ENCODE results near the gene SLC25A4. TPM values are rescaled to one million over a fixed set of nuclear protein-coding genes. Genes with fewer than 3 reads are reported as not detected.

SLC25A4 gene
- total and polyA plus RNA-seq, 10 of the 15 experiments (the other 5 are each of a cell fraction or from before 2014, with no cell fraction given), result 12.6 to 161 (median 38.2) TPM

GRCh38 chr4:185142912-185143600 is at the start of gene SLC25A4 (continued):
- TF ChIP-seq NBN (IDR thresholded peaks at IDR 0.05) (0 out of 2 replicates have a peak, but pooled peaks have one; percentile 40), LARP7 (IDR thresholded peaks at IDR 0.05) (peak; percentile 86), ZNF274 (IDR thresholded peaks at IDR 0.05; ENCODE audit: insufficient read depth, insufficient read length) (no peak), SRF (IDR thresholded peaks at IDR 0.05; ENCODE audit: low read depth in 2 of 2, low read length in 2 of 2) (no peak), RAD21 (IDR thresholded peaks at IDR 0.05; ENCODE audit: insufficient read depth, low read depth, low read length) (no peak), CHD1 (IDR thresholded peaks at IDR 0.05; ENCODE audit: low read depth, low read length) (no peak), ZNF687 (IDR thresholded peaks at IDR 0.05) (peak; percentile 90), CBFB (IDR thresholded peaks at IDR 0.05; ENCODE audit: low read depth) (peak; percentile 52; the same call in 1 of the 2 replicates), BACH1 (IDR thresholded peaks at IDR 0.05; ENCODE audit: borderline replicate concordance) (peak; percentile 92), STAT3 (IDR thresholded peaks at IDR 0.05; ENCODE audit: low read depth, low read length) (no peak), PML (IDR thresholded peaks at IDR 0.05; ENCODE audit: low read length) (peak; percentile 80), CHD2 (IDR thresholded peaks at IDR 0.05; ENCODE audit: borderline replicate concordance, low read depth, low read length) (peak; percentile 100), NFYB (IDR thresholded peaks at IDR 0.05; ENCODE audit: insufficient read depth, low read depth, low read length) (peak; percentile 76; the same call in 1 of the 2 replicates), MAX (IDR thresholded peaks at IDR 0.05; ENCODE audit: low read depth, low read length) (peak; percentile 70; the same call in 1 of the 2 replicates), BCL11A (IDR thresholded peaks at IDR 0.05; ENCODE audit: low read depth, low read length) (no peak), POLR2AphosphoS2 (IDR thresholded peaks at IDR 0.05; ENCODE audit: low read depth, low read length) (peak; percentile 96), BRCA1 (IDR thresholded peaks at IDR 0.05; ENCODE audit: low read depth, low read length) (peak; percentile 94), PAX5 (IDR thresholded peaks at IDR 0.05; ENCODE audit: borderline replicate concordance, low read depth, low read length) (peak; percentile 19; the same call in 1 of the 2 replicates), NR2C1 (IDR thresholded peaks at IDR 0.05) (peak; percentile 66), FOXM1 (IDR thresholded peaks at IDR 0.05; ENCODE audit: low read depth, low read length) (no peak), KLF5 (IDR thresholded peaks at IDR 0.05; ENCODE audit: partially characterized antibody) (peak; percentile 86), NRF1 (conservative IDR thresholded peaks at IDR 0.05; ENCODE audit: low read depth, low read length) (no peak)
- TF ChIP-seq, protein P1, sequence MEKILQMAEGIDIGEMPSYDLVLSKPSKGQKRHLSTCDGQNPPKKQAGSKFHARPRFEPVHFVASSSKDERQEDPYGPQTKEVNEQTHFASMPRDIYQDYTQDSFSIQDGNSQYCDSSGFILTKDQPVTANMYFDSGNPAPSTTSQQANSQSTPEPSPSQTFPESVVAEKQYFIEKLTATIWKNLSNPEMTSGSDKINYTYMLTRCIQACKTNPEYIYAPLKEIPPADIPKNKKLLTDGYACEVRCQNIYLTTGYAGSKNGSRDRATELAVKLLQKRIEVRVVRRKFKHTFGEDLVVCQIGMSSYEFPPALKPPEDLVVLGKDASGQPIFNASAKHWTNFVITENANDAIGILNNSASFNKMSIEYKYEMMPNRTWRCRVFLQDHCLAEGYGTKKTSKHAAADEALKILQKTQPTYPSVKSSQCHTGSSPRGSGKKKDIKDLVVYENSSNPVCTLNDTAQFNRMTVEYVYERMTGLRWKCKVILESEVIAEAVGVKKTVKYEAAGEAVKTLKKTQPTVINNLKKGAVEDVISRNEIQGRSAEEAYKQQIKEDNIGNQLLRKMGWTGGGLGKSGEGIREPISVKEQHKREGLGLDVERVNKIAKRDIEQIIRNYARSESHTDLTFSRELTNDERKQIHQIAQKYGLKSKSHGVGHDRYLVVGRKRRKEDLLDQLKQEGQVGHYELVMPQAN (conservative IDR thresholded peaks at IDR 0.05), result peak; percentile 78
- TF ChIP-seq, protein P2, sequence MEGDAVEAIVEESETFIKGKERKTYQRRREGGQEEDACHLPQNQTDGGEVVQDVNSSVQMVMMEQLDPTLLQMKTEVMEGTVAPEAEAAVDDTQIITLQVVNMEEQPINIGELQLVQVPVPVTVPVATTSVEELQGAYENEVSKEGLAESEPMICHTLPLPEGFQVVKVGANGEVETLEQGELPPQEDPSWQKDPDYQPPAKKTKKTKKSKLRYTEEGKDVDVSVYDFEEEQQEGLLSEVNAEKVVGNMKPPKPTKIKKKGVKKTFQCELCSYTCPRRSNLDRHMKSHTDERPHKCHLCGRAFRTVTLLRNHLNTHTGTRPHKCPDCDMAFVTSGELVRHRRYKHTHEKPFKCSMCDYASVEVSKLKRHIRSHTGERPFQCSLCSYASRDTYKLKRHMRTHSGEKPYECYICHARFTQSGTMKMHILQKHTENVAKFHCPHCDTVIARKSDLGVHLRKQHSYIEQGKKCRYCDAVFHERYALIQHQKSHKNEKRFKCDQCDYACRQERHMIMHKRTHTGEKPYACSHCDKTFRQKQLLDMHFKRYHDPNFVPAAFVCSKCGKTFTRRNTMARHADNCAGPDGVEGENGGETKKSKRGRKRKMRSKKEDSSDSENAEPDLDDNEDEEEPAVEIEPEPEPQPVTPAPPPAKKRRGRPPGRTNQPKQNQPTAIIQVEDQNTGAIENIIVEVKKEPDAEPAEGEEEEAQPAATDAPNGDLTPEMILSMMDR (IDR thresholded peaks at IDR 0.05 in 2 of 3, conservative IDR thresholded peaks at IDR 0.05 in 1 of 3; ENCODE audit: control insufficient read depth in 2 of 3, extremely low read depth in 1 of 3, insufficient read depth in 1 of 3, low read depth in 3 of 3, low read length in 3 of 3), result peak; percentile 43 to 58 (median 48); a peak in 5 of 6 replicates
